Fibroblast of villous mesenchyme (primary cell): Measurements from ENCODE around the gene SNRNP35. TPM values are rescaled to one million over a fixed set of nuclear protein-coding genes. Genes with fewer than 3 reads are reported as not detected.
"Not testable (repeated sequence)": the region's sequence is repeated elsewhere in the genome, so short reads cannot be mapped to it uniquely, and the experiment has no call there.

Source experiments
- DNase-seq: peaks from one replicate; pipeline ENCODE4 v3.0.0-alpha.2; 2010; ENCODE audit warnings: low read depth
- H3K4me3 ChIP-seq: 2 replicates; pipeline ENCODE4 v1.5.1; 2011; ENCODE audit warnings: low read depth, mild to moderate bottlenecking, low read length
- CTCF ChIP-seq: IDR thresholded peaks from 2 replicates; pipeline ENCODE4 v1.5.1; 2012; ENCODE audit warnings: low read depth, mild to moderate bottlenecking, low read length; ENCODE audit not compliant: insufficient read depth
- total RNA-seq: library from RNA; depleted of rRNA; stranded (reverse); fragments of >200 nt; gene quantifications from 2 replicates; pipeline ENCODE4 v1.2.3, GENCODE V29; 2012

Gene SNRNP35
- total RNA-seq, 1 donor, result 20.7 TPM

- DNase-seq, result no peak
- no peak for TF ChIP-seq CTCF
- no peak overlapping the region for H3K4me3 ChIP-seq
These were observed 20.1 kb downstream of the SNRNP35 start for GRCh38 chr12:123478069-123478468.

- DNase-seq, result no peak
- H3K4me3 ChIP-seq, result no peak overlapping the region
- TF ChIP-seq CTCF, result no peak
These were observed 20.8 kb downstream of the SNRNP35 start for GRCh38 chr12:123478762-123479161.

GRCh38 chr12:123479442-123480180 is 21.7 kb downstream of the SNRNP35 start:
- no peak for TF ChIP-seq CTCF
- no peak for DNase-seq
- no peak overlapping the region for H3K4me3 ChIP-seq

GRCh38 chr12:123481251-123481650 is 23.3 kb downstream of the SNRNP35 start:
- not testable (repeated sequence) for H3K4me3 ChIP-seq, DNase-seq

GRCh38 chr12:123482876-123483275 is 24.9 kb downstream of the SNRNP35 start:
- no peak overlapping the region for H3K4me3 ChIP-seq
- no peak for TF ChIP-seq CTCF
- DNase-seq, result no peak

- no peak overlapping the region for H3K4me3 ChIP-seq
- no peak for TF ChIP-seq CTCF
- DNase-seq, result no peak
These were observed 25.8 kb downstream of the SNRNP35 start for GRCh38 chr12:123483602-123484248.

- no peak for TF ChIP-seq CTCF
- no peak overlapping the region for H3K4me3 ChIP-seq
- DNase-seq, result no peak
These were observed 27.8 kb downstream of the SNRNP35 start for GRCh38 chr12:123485756-123486155.
